SKM-1 treated with dmso at 0.1 percent for 144 hours (cell line): ENCODE results near the gene VAX1.
"Not testable (repeated sequence)": the region's sequence is repeated elsewhere in the genome, so short reads cannot be mapped to it uniquely, and the experiment has no call there.

Source experiments
- DNase-seq: peaks from one replicate; lab custom pipeline; 2025; ENCODE audit not compliant: unreplicated experiment; lab: John Stamatoyannopoulos, UW

The VAX1 gene

DNA sequence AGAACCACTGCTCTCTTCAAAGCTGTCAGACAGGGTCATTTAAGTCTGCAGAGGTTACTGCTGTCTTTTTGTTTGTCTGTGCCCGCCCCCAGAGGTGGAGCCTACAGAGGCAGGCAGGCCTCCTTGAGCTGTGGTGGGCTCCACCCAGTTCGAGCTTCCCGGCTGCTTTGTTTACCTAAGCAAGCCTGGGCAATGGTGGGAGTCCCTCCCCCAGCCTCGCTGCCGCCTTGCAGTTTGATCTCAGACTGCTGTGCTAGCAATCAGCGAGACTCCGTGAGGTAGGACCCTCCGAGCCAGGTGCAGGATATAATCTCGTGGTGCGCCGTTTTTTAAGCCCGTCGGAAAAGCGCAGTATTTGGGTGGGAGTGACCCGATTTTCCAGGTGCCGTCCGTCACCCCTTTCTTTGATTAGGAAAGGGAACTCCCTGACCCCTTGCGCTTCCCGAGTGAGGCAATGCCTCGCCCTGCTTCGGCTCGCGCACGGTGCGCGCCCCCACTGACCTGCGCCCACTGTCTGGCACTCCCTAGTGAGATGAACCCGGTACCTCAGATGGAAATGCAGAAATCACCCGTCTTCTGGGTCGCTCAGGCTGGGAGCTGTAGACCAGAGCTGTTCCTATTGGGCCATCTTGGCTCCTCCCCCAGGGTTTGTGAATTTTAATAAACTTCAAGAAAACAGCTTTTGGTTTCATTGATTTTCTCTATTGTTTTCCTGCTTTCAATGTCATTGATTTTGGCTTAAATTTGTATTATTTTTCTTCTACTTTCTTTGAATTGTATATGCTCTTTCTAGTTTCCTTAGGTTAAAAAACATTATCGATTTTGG lies 53.4 kb downstream of the VAX1 start:
- DNase-seq, result not testable (repeated sequence)
